A549 (cell line): ENCODE data around the gene TDO2. TPM values are rescaled to one million over a fixed set of nuclear protein-coding genes. Genes with fewer than 3 reads are reported as not detected.
A peak's percentile ranks its signal among the peaks of the same experiment; 100 is the strongest.

Source experiments
- ATAC-seq, 2 experiments: fragments of 200-7000 bp in 1 of 2; fragments of >200 bp in 1 of 2; cut with Nextera tagmentation in 1 of 2; cut with Tn5 transposase in 1 of 2; 3 replicates each; pipeline versions ENCODE4 v1.8.0 to v1.9.1; 2018 to 2020; ENCODE audit warnings: mild to moderate bottlenecking in 1 of 2, moderate library complexity in 1 of 2
- CTCF ChIA-PET: fragments of 300-600 bp; sonication (Branson Sonifier 250); formaldehyde crosslinking; extraction: SDS; loops from one replicate; lab custom pipeline; 2021; ENCODE audit warnings: antibody characterized with exemption, inconsistent platforms; lab: Yijun Ruan, JAX
- POLR2A ChIA-PET: fragments of 350-600 bp; formaldehyde crosslinking; extraction: SDS; loops from one replicate; lab custom pipeline; 2021; ENCODE audit warnings: antibody characterized with exemption, inconsistent platforms; lab: Yijun Ruan, JAX
- DNase-seq, 2 experiments: peaks; one replicate each; pipeline versions ENCODE4 v3.0.0 to v3.0.0-alpha.2; 2011 to 2016; ENCODE audit warnings: low read depth in 1 of 2, low spot score in 1 of 2
- FAIRE-seq: peaks from 2 replicates; lab custom pipeline; 2011; peaks lifted over from hg19 to GRCh38; lab: Jason Lieb, UNC
- H3K27ac ChIP-seq, 2 experiments: fragments of >200 bp; sonication (Bioruptor Twin); formaldehyde crosslinking; 3 replicates each; pipeline ENCODE4 v1.5.1; 2016 to 2017
- H3K4me1 ChIP-seq: fragments of >200 bp; sonication (Bioruptor Twin); formaldehyde crosslinking; 3 replicates; pipeline ENCODE4 v1.6.1; 2016
- H3K4me2 ChIP-seq: fragments of >200 bp; sonication (Bioruptor Twin); formaldehyde crosslinking; 3 replicates; pipeline ENCODE4 v1.6.1; 2016
- H3K4me3 ChIP-seq: fragments of >200 bp; sonication (Bioruptor Twin); formaldehyde crosslinking; 3 replicates; pipeline ENCODE4 v1.5.1; 2016
- H3K9me3 ChIP-seq: fragments of >200 bp; sonication (Bioruptor Twin); formaldehyde crosslinking; 3 replicates; pipeline ENCODE4 v1.6.1; 2016
- ATOH8 ChIP-seq: fragments of 250-450 bp; sonication (Bioruptor Pico); IDR thresholded peaks from 2 replicates; pipeline ENCODE4 v1.5.0; 2020; ENCODE audit warnings: low read depth, mild to moderate bottlenecking, moderate library complexity
- E2F6 ChIP-seq: IDR thresholded peaks from 2 replicates; pipeline ENCODE4 v1.6.1; 2012; ENCODE audit warnings: low read depth, borderline replicate concordance
- EHF ChIP-seq: fragments of 250-450 bp; sonication (Bioruptor Pico); IDR thresholded peaks from 2 replicates; pipeline ENCODE4 v1.5.0; 2020; ENCODE audit warnings: mild to moderate bottlenecking
- EP300 ChIP-seq, 2 experiments: fragments of >200 bp; sonication (Bioruptor Twin); formaldehyde crosslinking; IDR thresholded peaks; 2 replicates in 1 of 2; 3 replicates in 1 of 2; pipeline ENCODE4 v1.6.1; 2016 to 2017
- ESRRA ChIP-seq: fragments of 150-350 bp; IDR thresholded peaks from 2 replicates; pipeline ENCODE4 v1.6.1; 2014; ENCODE audit warnings: mild to moderate bottlenecking, low read length, borderline replicate concordance
- GATA3 ChIP-seq: IDR thresholded peaks from 2 replicates; pipeline ENCODE4 v1.6.1; 2012; ENCODE audit warnings: borderline replicate concordance
- HOXB5 ChIP-seq: fragments of 250-450 bp; sonication (Bioruptor Pico); IDR thresholded peaks from 2 replicates; pipeline ENCODE4 v1.5.0; 2020; ENCODE audit warnings: mild to moderate bottlenecking, moderate library complexity
- JUN ChIP-seq, 2 experiments: fragments of >200 bp; sonication (Bioruptor Twin); formaldehyde crosslinking; IDR thresholded peaks; 2 replicates in 1 of 2; 3 replicates in 1 of 2; pipeline ENCODE4 v1.6.1; 2016 to 2017
- KDM5A ChIP-seq: fragments of 200-600 bp; sonication (generic); IDR thresholded peaks from 2 replicates; pipeline ENCODE4 v1.6.1; 2016; ENCODE audit warnings: antibody characterized with exemption, mild to moderate bottlenecking
- MAFK ChIP-seq: fragments of 450-650 bp; IDR thresholded peaks from 2 replicates; pipeline ENCODE4 v1.6.1; 2014; ENCODE audit not compliant: partially characterized antibody
- NFE2L2 ChIP-seq: fragments of 150-350 bp; conservative IDR thresholded peaks from 2 replicates; pipeline ENCODE4 v1.6.1; 2014; ENCODE audit warnings: low read length
- NR3C1 ChIP-seq: fragments of >200 bp; sonication (Bioruptor Twin); formaldehyde crosslinking; IDR thresholded peaks from 3 replicates; pipeline ENCODE4 v1.6.1; 2017
- PHF8 ChIP-seq: fragments of 200-600 bp; sonication (generic); IDR thresholded peaks from 2 replicates; pipeline ENCODE4 v1.6.1; 2016; ENCODE audit warnings: low read depth, mild to moderate bottlenecking, antibody characterized with exemption, moderate library complexity, borderline replicate concordance
- RARB ChIP-seq: fragments of 250-450 bp; sonication (Bioruptor Pico); IDR thresholded peaks from 2 replicates; pipeline ENCODE4 v1.8.0; 2021; ENCODE audit warnings: mild to moderate bottlenecking, moderate library complexity
- REST ChIP-seq: fragments of 200-600 bp; sonication (generic); IDR thresholded peaks from 2 replicates; pipeline ENCODE4 v1.6.1; 2016; ENCODE audit warnings: antibody characterized with exemption, mild to moderate bottlenecking, moderate library complexity
- RFX5 ChIP-seq: fragments of 450-650 bp; IDR thresholded peaks from 2 replicates; pipeline ENCODE4 v1.7.1; 2014; ENCODE audit warnings: antibody characterized with exemption, mild to moderate bottlenecking, moderate library complexity
- RNF2 ChIP-seq: fragments of 200-600 bp; sonication (generic); IDR thresholded peaks from 2 replicates; pipeline ENCODE4 v1.6.1; 2016; ENCODE audit warnings: low read depth, mild to moderate bottlenecking, antibody characterized with exemption, moderate library complexity, borderline replicate concordance
- ZFP36 ChIP-seq: fragments of 450-650 bp; IDR thresholded peaks from 2 replicates; pipeline ENCODE4 v1.6.1; 2014; ENCODE audit warnings: borderline replicate concordance; ENCODE audit not compliant: partially characterized antibody
- WGBS: methylation state at CpG from one replicate; pipeline ENCODE4 v1.1.6; 2017; ENCODE audit errors: missing lambda C conversion rate; 5-methylcytosine and 5-hydroxymethylcytosine counted together
- polyA plus RNA-seq, 4 experiments: library from polyadenylated mRNA; depleted of rRNA in 3 of 4; stranded (reverse); fragments of >200 nt; fragmentation: RNase III in 1 of 4; extraction: RNeasy Plus Mini Kit Qiagen cat#74134 plus additional on column Dnase treatment in 1 of 4; gene quantifications; 2 replicates in 3 of 4; 3 replicates in 1 of 4; pipeline ENCODE4 v1.2.3, GENCODE V29; 2011 to 2017
- TF ChIP-seq, protein P1 (sequence below): fragments of >200 bp; sonication (Bioruptor Twin); formaldehyde crosslinking; IDR thresholded peaks from 2 replicates; pipeline ENCODE4 v1.6.1; 2016
- TF ChIP-seq, protein P2 (sequence below): fragments of >200 bp; sonication (Bioruptor Twin); formaldehyde crosslinking; IDR thresholded peaks from 3 replicates; pipeline ENCODE4 v1.5.1; 2016
- TF ChIP-seq, protein P3 (sequence below): fragments of 150-350 bp; IDR thresholded peaks from 2 replicates; pipeline ENCODE4 v1.6.1; 2014; ENCODE audit warnings: low read depth, mild to moderate bottlenecking, low read length
- TF ChIP-seq, protein P4 (sequence below): fragments of 450-650 bp; IDR thresholded peaks from 2 replicates; pipeline ENCODE4 v1.6.1; 2014; ENCODE audit warnings: antibody characterized with exemption

Gene TDO2
- polyA plus RNA-seq, 2 of the 4 experiments (the other 2 are of a cell fraction): 2.6 to 2.9 TPM

GRCh38 chr4:155908187-155909139 is 5.0 kb downstream of the TDO2 start:
- no peak overlapping the region for H3K27ac ChIP-seq
- H3K4me2 ChIP-seq: no peak overlapping the region
- FAIRE-seq: no peak
- no peak for TF ChIP-seq NR3C1
- peak; percentile 59 for TF ChIP-seq MAFK
- 0 out of 3 replicates have a peak, but pooled peaks cover 4% of the 10 kb centered on the region for H3K4me1 ChIP-seq
- H3K9me3 ChIP-seq: no peaks in the 10 kb centered on the region
- no peak overlapping the region for H3K4me3 ChIP-seq
- DNase-seq: no peak
- CTCF ChIA-PET: no interaction called here
- POLR2A ChIA-PET: no interaction called here
- WGBS: 83% methylated on average over 4 of the region's 4 CpGs
- no peak for ATAC-seq

GRCh38 chr4:155909615-155910226 is 6.2 kb downstream of the TDO2 start:
- no peak overlapping the region for H3K4me3 ChIP-seq
- POLR2A ChIA-PET: no interaction called here
- H3K4me1 ChIP-seq: 0 out of 3 replicates have a peak, but pooled peaks cover 4% of the 10 kb centered on the region
- TF ChIP-seq EP300 (IDR thresholded peaks at IDR 0.05) (no peak), ZFP36 (no peak), ATOH8 (no peak), E2F6 (no peak)
- TF ChIP-seq, protein P1, sequence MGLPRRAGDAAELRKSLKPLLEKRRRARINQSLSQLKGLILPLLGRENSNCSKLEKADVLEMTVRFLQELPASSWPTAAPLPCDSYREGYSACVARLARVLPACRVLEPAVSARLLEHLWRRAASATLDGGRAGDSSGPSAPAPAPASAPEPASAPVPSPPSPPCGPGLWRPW: no peak
- DNase-seq: no peak
- no peak overlapping the region for H3K27ac ChIP-seq
- WGBS: 54% methylated on average over 3 of the region's 3 CpGs
- CTCF ChIA-PET: no interaction called here
- no peak overlapping the region for H3K4me2 ChIP-seq
- no peak for ATAC-seq
- H3K9me3 ChIP-seq: no peaks in the 10 kb centered on the region
- no peak for FAIRE-seq

GRCh38 chr4:155911905-155912304 is 8.4 kb downstream of the TDO2 start:
- CTCF ChIA-PET: no interaction called here
- TF ChIP-seq, protein P2, sequence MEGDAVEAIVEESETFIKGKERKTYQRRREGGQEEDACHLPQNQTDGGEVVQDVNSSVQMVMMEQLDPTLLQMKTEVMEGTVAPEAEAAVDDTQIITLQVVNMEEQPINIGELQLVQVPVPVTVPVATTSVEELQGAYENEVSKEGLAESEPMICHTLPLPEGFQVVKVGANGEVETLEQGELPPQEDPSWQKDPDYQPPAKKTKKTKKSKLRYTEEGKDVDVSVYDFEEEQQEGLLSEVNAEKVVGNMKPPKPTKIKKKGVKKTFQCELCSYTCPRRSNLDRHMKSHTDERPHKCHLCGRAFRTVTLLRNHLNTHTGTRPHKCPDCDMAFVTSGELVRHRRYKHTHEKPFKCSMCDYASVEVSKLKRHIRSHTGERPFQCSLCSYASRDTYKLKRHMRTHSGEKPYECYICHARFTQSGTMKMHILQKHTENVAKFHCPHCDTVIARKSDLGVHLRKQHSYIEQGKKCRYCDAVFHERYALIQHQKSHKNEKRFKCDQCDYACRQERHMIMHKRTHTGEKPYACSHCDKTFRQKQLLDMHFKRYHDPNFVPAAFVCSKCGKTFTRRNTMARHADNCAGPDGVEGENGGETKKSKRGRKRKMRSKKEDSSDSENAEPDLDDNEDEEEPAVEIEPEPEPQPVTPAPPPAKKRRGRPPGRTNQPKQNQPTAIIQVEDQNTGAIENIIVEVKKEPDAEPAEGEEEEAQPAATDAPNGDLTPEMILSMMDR: no peak
- no peak for TF ChIP-seq GATA3
- no peak for TF ChIP-seq RNF2
- no peak for TF ChIP-seq EHF (CRISPR knock-in tag)
- no peak for TF ChIP-seq KDM5A
- no peak for TF ChIP-seq HOXB5 (CRISPR knock-in tag)
- no peak for TF ChIP-seq JUN (IDR thresholded peaks at IDR 0.05)
- TF ChIP-seq, protein P3, sequence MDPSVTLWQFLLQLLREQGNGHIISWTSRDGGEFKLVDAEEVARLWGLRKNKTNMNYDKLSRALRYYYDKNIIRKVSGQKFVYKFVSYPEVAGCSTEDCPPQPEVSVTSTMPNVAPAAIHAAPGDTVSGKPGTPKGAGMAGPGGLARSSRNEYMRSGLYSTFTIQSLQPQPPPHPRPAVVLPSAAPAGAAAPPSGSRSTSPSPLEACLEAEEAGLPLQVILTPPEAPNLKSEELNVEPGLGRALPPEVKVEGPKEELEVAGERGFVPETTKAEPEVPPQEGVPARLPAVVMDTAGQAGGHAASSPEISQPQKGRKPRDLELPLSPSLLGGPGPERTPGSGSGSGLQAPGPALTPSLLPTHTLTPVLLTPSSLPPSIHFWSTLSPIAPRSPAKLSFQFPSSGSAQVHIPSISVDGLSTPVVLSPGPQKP: no peak
- no peak for TF ChIP-seq REST
- TF ChIP-seq, protein P4, sequence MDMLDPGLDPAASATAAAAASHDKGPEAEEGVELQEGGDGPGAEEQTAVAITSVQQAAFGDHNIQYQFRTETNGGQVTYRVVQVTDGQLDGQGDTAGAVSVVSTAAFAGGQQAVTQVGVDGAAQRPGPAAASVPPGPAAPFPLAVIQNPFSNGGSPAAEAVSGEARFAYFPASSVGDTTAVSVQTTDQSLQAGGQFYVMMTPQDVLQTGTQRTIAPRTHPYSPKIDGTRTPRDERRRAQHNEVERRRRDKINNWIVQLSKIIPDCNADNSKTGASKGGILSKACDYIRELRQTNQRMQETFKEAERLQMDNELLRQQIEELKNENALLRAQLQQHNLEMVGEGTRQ: no peak
- no peak for TF ChIP-seq NFE2L2
- TF ChIP-seq RFX5: no peak
- no peak for TF ChIP-seq PHF8
- TF ChIP-seq ESRRA: no peak
- TF ChIP-seq RARB (CRISPR knock-in tag): no peak

More at GRCh38 chr4:155911905-155912304, 8.4 kb downstream of the TDO2 start:
- FAIRE-seq (no peak), ATAC-seq (no peak), DNase-seq (no peak)
- no peaks in the 10 kb centered on the region for H3K9me3 ChIP-seq
- no peaks in the 10 kb centered on the region for H3K4me1 ChIP-seq
- H3K4me2 ChIP-seq: no peak overlapping the region
- H3K27ac ChIP-seq: no peak overlapping the region
- H3K4me3 ChIP-seq: no peak overlapping the region
- POLR2A ChIA-PET: no interaction called here
- WGBS: 10% methylated on average over 1 of the region's 1 CpG
